Cortex of kidney (tissue), 1 donor: Measurements from ENCODE around the gene GSG1L.

Experiments
- DNase-seq: peaks from one replicate; lab custom pipeline; 2025; lab: John Stamatoyannopoulos, UW

The GSG1L gene

DNA sequence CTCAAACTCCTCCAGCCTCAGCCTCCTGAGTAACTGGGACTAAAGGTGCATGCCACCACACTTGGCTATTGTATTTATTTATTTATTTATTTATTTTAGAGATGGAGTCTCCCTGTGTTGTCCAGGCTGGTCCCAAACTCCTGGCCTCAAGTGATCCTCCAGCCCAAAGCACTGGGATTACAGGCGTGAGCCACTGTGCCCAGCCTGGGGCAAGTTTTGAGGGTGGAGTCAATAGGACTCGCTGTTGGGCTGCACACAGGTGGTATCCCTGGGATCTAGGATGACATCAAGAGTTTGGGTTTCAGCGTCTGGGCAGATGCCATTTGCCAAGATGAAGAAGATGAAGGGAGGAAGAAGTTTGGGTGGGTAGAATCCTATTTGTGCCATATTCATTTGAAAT is 213.9 kb downstream of the GSG1L start:
- DNase-seq: no peak

DNA sequence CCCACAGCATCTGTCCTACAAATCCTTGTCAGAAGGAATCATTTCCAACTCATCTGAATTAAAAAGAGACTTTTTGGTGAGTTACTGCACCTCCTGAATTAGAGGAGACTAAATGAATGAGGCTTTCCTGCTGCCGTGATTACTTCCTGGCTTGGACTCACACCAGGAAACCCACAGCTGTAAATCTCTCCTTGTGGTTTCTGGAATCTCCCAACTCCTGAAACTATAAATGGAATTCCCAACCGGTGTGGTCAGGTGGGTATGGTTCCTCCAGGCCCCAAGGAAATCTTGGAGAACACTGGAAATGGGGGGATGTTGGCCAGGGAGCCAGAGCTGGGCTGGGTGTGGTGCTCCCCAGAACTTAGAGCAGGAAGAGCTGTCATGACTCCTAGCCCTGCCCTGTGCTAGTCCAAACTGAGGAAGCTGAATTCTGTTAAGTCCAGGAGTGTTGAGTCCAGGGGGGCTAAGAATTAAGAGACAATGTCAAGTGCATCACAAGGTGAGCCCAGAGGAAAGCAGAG is 216.4 kb downstream of the GSG1L start:
- DNase-seq: no peak

DNA sequence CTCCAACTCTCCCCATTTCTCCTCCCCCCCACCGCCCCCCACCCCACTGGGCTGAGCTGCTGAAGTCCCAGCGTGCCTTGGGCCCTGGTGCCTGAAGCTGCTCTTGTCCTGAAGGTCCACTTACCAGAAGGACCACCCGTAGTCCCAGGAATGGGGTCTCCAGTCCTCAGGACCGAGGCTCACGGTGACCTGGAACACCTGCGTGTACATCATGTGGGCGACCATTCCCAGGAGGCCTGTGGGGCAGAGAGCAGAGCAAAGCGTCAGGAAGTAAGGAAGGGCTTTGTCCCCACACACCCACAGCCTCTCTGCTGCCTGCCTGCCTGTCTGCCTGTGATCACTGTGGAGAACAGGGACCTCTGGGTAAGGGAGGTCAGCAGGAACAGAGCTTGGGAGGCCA is 218.7 kb downstream of the GSG1L start:
- no peak for DNase-seq

DNA sequence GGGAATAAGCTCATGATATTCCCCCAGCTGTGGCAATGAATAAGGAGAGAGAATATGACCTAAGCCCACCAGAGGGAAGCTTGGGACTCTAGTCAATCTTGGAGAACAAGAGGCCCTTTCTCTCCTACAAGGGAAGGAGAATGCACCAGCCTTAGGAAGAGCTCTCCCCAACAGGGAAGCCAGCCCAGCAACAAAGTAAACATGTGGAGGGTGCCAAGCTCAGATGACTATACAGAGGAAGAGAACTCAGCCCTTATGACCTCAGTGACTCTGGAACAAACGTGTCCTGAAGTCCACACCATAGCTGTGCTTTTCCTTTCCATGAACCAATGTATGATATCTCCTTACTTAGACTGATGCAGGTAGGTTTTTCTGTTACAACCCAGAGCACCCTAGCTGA is 219.7 kb downstream of the GSG1L start:
- DNase-seq: no peak

DNA sequence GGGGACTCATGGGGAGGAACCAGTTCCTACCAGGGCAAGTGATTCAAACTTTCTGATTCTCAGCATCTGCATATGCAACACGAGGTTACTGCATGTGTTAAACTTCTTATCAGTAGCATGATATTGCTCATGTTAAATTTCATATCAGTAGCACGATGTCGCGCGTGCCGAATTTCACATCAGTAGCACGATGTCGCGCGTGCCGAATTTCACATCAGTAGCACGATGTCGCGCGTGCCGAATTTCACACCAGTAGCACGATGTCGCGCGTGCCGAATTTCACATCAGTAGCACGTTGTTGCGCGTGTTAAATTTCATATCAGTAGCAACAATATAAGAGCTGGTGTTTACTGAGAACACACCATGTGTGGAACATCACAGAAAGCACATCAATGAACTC is 221.6 kb downstream of the GSG1L start:
- no peak for DNase-seq

DNA sequence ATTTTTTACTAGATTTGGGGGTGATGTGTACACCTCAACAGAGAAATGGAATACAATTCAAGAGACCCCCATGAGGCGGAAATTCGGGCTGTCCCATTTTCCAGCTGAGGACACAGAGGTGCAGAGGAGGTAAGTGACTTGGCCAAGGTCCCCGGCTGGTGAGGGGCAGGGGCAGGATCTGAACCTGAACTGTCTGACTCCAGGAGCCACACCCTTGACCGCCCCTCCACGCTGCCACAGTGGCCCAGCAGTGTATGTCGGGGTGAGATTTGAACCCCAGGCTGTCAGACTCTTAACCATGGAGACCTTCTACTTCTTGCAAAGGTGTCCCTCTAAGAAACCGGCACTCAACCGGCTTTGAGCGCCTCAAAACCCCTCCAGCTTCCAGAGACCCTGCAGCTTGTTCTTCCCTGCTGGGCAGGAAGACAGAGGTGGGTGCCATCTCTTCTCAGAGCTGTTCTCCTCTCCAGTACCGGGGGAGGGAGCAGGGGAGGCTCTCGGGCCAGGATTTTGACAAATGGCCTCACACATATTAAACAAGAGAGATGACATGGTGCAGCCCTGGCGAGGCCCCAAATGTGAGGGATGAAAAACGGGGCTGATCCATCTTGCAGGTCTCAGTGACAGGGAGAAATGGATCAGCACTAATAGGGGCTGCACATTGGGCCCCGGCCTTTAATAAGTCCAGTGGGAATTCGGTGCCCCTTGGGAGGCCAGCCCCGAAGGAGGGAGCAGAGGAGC is 222.3 kb downstream of the GSG1L start:
- DNase-seq: no peak

DNA sequence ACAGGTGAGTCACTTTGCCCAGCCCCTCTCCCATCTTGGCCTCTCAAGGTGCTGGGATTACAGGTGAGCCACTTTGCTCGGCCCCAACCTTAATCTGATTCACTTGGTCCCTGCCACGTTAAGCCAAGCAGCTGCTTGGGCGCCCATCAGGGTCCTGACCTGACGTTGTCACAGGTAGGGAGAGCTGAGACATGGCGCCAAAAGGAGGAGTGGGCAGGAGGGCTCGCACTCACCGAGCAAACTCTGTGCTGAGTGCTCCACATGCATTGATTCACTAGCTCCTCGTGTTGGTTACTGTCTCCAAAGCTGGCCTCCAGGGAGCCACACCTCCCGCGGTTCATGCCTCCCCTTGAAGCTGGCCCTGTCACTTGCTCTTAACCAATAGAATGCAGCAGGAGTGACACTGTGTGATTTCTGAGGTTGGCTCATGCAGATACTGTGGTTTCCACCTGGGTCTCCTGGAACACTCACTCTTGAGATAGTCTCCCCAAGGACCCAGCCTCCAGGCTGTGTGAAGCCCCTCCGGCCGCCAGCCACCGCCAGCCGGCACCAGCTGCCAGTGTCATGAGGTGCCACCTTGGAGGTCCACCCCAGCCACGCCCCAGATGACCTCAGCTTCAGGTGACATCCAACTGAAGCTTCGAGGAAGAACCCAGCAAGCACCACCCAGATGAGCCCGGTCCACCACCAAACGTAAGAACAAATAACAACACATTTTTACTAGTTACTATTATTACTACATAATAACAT is 223.0 kb downstream of the GSG1L start:
- no peak for DNase-seq

DNA sequence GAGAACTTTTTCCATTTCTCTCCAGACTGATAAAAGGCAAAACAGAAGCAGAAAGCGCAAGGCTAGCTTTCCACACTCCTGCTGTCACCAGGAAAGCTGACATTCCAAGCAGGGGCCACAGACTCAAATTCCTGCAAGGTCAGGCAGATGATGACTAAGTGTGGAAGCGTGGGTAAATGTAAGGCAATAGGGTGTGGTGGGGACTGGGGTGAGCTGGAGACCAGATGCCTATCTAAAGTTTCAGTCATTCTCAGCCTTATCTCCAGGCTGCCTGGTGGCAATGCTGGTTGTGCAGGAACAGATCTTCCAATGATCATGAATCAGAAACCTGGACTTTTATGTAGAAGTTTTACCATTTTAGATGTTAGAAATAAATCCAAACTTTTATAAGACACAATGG is 224.1 kb downstream of the GSG1L start:
- no peak for DNase-seq

DNA sequence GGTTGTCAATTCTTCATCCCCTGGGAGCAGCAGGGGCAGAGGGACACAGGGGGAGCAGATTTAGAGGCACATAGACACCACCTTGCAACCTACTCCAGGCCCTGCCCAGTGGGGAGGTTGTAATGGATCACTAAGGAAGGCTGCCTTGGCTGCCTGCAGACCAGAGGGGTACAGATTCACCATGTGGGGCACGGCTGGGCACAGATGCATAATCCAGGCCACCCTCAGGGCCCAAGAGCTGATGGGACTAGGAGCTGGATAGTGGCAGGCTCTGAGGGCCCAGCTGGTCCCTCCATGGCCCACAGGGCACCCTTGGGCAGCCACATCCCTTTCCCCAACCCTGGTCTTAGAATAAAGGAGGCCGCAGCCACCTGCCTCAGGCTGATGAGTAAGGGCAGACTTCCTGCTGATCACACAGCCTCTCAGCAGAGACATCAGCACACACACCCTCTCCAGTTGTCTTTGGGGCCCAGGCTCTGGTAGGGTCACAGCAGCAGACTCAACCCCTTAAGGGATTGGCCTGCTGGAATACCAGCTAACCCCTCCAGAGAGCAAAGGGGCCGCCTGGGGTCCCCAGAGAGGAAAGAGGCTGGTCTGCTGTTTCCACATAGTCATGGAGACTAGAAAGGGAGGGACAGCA is 224.9 kb downstream of the GSG1L start:
- no peak for DNase-seq

DNA sequence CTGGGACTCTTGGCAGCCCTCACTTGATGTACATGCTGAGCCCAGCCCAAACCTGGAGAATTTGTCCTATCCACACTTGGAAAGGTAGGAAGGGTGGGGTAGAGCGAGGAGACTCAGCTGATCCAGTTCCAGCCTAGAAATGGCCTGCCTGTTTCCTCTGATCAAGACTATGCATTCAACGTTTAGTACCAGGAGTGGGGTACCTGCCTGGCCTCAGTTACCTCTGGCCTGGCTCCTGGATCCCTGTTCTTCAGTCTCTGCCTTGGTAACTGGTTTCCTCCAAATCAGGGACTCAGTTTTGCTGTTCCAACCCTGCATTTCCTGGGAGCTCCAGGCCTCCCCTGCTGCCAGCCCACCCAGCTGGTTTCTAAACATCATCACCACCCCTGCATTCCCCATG is 233.5 kb downstream of the GSG1L start:
- no peak for DNase-seq

DNA sequence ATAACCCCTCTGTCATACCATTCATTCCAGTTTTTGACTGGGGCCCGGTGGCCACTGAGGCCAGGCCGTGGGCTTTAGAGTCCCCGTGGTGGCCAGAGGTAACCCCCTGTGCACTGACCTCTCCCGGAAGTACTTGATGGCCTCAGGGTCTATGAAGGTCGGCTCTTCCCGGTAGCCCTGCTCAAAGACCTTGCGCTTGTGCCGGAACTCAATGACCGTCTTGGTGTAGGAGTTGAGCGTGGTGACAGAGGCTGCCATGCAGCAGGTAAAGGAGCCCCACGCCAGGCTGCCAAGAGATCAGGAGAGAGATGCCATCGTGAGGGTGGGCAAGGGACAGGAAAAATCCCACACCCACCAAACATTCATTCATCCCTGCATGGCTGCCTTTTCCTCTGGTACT is 234.8 kb downstream of the GSG1L start:
- no peak for DNase-seq

DNA sequence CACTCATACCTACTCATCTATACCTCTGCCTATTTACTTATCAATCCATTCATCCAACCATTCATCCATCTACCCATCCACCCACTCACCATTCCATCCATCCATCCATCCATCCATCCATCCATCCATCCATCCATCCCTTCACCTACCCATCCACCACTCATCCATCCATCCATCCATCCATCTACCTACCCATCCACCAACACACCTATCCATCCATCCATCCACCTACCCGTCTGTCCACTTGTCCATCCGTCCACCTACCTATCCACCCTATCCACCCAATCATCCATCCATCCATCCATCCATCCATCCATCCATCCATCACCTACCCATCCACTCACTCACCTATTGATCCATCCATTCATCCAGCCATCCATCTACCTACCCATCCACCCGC is 235.7 kb downstream of the GSG1L start:
- DNase-seq: no peak

DNA sequence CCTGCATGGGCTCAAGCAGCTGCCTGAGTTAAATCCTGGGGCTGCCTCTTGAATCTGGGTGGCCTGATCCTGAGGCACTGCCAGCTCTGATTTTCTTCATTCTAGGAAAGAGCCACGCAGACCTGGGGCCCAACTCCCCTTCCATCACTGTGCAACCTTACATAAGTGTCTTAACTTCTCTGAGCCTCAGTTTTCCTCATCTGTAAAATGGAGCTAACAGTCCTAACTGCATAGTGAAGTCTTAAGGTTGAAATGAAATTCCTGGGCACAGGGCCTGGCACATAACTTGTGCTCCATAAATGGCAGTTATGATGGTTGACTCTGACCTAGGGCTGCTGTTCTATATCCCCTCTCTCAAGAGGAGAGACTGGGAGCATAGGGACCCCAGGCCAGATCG is 236.6 kb downstream of the GSG1L start:
- no peak for DNase-seq

DNA sequence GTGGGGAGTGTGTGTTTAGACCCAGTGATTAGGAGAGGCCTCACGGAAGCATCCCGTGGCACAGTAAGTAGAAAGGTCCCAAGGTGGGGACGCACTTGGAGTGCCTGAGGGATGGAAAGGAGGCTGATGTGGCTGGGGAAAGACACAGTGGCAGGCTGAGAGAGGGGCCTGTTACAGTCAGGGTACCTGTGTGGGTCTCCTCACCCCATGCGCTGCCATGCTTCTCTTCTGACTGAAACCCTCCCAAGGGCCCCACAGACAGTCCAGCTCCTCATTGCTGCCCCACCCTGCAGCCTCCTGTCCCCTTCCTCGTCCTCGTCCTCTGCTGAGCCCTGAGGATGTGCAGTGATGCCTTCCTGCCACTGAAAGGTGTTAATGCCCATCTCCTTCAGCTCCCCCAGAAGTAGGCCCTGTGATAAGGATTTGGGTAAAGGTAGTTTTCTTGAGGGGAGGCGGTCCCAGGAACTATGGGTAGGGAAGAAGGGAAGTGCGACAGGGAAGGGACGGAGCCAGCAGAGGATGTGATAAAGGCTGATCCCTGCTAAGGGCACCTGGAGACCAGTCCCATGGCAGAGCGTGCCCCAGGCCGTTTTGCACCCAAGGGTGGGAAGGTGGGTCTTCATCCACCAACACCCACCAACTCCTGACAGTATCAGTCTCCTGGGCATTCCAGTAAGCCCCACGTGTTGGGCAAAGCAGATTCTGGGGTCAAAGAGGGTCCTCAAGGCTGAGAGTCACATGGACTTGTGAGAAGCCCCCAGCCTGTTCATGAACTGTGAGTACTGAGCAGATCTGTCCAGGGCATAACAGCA is 237.2 kb downstream of the GSG1L start:
- no peak for DNase-seq

DNA sequence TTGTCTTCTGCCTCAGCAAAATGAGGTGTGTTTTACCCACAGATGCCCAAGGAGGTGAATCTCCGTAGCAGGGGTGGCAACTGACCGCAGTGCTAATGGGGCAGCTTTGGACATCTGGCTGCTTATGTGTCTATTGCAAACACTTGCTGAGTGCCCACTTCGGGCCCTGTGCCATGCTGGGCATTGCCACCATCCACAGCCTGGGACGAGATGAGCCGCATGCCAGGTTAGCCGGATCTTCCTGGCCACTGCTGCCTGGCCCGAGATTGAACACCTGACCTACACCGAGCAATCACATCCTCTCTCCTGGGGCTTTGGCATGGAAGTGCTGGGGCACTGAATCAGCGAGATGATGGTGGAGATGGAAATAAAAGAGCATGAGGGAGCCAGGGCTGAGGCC is 238.7 kb downstream of the GSG1L start:
- DNase-seq: no peak

DNA sequence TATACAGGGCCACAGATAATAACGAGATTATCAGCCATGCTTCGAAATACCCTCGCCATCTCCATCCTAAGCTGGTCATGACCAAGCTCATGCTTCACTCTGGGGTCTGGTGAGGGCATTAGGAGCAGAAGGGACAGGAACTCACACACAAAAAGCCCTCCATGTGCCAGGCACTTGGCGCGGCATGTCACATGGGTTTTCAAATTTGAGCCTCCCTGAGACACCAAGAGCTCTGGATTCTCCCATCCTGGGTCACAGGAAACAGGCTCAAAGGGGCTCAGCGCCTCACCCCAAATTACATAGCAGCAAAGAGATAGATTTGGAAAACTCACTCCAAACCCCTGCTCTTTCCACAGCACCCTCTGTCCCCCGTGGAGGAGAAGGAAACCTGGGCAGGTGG is 239.5 kb downstream of the GSG1L start:
- no peak for DNase-seq

DNA sequence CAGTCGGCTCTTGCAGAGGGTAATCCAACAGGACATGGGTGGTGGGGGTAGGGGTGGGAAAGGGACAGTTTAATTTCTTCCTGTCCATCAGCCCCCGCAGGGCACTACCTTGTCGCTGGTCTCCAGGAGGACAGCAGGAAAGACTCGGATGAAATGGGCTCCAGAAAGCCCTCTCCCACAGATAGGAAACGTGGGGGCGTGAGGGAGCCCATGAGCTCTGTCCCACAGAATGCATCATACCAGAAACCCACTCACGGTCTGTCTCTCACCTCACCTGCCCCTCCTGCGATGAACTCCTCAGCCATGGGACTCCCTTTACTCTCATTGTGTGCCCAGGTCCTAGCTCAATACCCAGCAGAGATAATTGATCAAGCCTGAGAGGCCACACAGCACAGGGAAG is 240.1 kb downstream of the GSG1L start:
- DNase-seq: no peak

DNA sequence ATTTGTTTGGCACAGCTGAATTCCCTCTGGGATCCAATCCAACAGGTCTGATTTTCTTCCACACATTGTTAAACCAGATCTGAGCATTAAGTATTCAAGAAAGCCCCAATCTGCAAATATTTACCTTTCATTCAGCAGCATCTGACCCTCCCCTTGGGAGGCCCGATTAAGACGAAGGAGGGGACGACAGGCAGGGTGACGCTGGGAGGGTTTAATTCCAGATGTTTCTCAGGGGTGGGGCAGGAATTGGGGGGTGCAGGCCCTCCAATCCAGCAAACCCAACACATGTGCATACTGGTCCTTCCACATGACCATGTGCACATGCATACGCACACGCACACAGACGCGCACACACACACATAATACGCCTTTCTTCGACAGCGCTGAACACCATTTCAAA is 240.5 kb downstream of the GSG1L start:
- no peak for DNase-seq

DNA sequence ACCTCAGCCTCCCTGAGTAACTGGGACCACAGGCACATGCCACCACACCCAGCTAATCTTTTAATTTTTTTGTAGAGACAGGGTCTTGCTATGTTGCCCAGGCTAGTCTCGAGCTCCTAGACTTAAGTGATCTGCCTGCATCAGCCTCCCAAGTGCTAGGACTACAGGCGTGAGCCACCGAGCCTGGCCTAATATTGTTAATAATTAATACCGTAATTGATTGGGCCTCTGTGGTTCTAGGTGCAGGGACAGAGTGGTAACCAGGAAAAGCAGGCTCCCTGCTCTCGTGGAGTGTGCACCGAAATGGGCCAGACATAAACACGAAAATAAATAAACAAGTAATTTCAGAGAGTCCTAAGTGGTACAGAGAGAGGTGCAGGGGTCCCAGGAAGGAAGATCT is 241.0 kb downstream of the GSG1L start:
- DNase-seq: no peak

DNA sequence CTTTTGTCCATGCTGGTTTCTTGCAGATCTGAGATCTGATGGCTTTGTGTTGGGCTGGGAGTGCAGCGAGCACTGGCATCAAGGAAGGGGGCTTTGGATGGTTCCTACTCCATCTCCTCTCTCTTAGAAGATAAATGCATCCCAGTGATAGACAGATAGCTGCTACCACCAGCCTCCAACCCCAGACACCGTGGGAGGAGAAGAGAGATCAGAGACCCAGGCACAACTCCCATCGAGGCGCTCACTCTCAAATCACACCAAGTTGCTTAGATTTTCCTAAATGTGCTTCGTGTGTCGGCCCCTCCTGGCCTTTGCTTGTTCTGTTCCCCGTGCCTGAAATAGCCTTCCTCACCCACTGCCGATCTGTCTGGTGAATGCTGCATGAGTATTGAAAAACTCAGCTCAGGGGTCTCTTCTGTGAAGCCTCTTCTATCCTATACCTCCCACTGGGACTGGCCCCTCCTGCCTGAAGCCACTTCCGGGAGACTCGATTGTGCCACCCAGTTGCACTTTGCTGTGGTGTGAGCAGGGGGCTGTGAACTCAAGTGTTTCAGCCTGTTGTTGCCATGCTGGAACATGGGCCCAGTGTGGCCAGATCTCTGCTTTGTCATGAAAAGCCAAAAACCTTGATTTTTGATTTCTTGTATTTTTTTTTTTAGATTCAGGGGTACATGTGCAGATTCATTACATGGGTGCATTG is 242.7 kb downstream of the GSG1L start:
- no peak for DNase-seq

DNA sequence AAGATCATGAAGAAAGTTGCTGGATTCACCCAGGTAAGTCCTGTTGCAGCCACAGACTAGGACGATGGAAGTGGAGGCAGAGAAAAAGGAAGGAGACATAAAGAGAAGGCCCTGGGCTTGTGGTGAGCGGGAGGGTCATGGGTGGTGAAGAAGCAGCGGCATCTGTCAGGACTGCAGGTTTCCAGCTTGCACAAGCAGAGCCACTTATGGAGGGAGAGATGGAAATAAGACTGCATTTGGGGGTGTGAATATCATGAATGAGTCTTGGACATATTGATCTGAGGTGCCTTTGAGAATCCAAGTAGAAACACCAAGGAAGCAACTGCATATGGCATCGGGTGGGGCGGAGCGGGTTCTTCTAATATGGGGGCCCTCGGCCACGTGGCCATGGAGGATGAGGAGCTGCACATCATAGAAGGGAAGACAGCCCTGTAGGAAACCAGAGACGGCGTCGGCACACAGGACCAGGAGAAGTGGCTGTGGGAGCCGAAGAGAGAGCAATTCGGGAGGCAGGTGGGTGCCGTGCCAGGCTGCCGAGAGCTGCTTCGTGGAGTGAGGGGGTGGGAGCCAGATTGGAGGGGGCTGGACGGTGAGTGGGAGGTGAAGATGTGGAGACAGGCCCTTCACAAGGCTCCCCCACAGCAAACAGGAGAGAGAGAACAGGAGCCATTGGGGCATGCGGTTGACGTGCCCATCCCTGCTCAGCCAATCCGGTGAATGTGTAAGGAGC is 243.5 kb downstream of the GSG1L start:
- DNase-seq: no peak
